HG03342 (cell line): ENCODE data around the gene MEGF11.
A peak's percentile ranks its signal among the peaks of the same experiment; 100 is the strongest.

Experiments used
- ATAC-seq: cut with Tn5 transposase; IDR thresholded peaks from one replicate; pipeline ENCODE4 v1.9.1; 2021; ENCODE audit warnings: mild to moderate bottlenecking, moderate library complexity; ENCODE audit not compliant: unreplicated experiment

Gene MEGF11

GRCh38 chr15:65910341-65910740 is 343.2 kb downstream of the MEGF11 start:
- ATAC-seq = no peak

DNA sequence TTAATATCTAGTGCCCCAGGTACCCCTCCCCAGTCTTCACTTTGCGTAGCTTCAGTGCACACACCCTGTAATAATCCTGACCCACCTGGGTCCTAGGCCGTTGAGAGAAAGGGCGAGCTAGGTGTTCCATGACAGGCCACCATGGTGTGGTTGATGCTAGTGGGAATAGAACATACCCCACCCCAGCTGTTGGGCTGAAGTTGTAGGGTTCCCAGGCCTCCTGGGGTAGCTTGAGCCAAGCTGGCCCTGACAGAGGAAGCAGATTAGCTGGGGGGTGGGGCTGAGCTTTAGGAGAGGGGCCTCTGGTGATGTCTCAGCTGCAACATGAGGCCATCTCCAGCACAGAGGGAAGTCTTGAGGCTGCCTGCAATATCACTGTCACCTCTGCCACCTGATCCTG is 343.7 kb downstream of the MEGF11 start:
- ATAC-seq = no peak

- no peak for ATAC-seq
Measured at GRCh38 chr15:65908876-65909275, 344.7 kb downstream of the MEGF11 start.

- no peak for ATAC-seq
Measured at GRCh38 chr15:65907661-65908060, 345.9 kb downstream of the MEGF11 start.

DNA sequence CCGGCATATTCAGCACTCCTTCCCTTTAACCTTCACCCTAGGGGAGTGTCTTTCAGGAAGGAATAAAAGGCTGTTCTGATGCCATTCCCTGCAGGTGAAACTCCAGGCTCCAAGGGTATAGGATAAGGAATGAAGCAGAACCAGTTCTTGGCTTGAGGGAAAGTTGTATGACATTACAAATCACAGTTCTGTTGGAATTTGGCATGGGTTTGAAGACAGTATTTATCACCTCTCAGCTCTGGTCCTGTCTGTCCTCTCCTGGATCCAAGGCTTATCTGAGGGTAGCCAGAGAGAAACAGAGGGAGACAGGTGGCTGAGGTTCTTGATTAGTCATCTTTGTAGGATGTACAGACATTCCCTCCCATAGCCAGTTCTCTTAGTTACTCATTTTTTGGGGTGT is 347.2 kb downstream of the MEGF11 start:
- ATAC-seq = no peak

- ATAC-seq = no peak
Measured at GRCh38 chr15:65904301-65904700, 349.2 kb downstream of the MEGF11 start.

GRCh38 chr15:65903296-65904073 is 350.1 kb downstream of the MEGF11 start:
- ATAC-seq = no peak

DNA sequence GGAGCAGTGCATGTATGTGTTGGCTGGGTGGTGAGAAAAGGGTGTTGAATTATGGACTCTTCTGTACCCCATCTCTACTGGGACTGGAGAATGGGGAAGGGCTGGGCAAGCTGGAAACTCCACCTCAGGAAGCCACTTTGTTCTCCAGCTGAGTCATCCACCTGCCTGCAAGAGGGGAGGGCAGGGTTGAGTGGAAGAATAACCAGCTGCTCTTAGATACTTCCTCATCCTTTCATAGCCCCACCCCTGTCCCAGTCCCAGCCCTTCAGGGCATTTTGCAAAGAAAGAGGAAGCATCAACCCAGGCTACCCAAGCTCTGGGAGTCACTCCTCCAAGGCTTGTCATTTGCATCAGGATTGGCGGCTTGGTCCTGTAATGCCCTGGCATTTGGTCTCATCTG is 351.2 kb downstream of the MEGF11 start:
- ATAC-seq = peak; percentile 78

DNA sequence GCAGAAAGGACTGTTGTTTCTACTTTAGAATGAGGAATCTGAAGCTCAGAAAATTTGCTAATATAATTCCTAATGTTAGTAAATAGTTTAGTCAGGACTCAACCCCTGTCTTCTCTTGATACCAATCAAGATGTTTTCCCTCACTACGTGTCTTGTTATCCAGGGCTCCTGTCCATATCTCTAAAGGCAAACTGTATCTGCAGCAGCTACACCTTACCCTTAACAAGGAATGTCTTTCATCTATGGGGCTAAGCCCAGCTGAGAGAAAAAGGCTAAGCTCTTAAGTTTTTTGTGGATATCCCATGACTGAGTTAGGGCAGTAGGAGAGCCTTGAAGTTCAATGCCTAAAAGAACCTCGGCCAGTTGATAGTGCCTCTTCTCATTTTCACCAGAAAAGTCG is 351.7 kb downstream of the MEGF11 start:
- ATAC-seq = no peak

GRCh38 chr15:65901336-65901735 is 352.2 kb downstream of the MEGF11 start:
- ATAC-seq = no peak

DNA sequence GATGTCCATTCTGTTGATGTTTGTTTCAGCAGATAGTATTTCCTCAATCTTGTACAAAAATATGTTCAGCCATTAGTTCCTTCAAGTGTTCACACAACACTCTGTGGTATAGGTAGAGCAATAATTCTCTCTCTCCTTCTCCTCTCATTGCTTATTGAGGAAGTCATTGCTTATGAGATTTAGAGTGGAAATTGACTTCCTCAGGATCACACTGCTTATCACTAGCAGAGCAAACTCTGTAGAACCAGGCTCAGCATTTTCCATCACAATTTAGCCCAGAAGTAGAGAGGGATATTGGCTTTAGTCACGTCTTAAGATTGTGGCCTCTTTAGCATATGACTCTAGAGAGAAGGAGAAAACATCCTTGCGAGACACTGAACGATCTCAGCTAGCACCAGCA is 353.1 kb downstream of the MEGF11 start:
- no peak for ATAC-seq

DNA sequence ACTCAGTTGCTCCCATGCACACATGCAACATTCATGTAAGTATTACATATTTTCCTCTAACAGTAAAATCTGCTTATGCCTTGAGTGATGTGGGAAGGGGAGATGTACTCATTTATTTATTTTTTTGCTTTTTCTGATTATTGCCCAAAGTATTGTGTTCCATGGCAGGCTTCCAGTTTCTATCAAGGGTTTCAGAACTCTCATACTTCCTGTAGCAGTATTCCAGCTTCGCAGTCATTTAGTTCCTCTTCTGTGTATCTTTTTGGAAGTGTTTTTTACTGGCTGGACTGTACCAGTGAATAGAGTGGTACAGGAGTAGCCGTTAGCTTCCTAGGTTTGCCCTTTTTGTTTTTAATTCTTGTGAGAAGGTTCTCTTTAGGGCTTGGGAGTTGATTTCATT is 357.3 kb downstream of the MEGF11 start:
- no peak for ATAC-seq

GRCh38 chr15:65893060-65893459 is 360.5 kb downstream of the MEGF11 start:
- no peak for ATAC-seq

DNA sequence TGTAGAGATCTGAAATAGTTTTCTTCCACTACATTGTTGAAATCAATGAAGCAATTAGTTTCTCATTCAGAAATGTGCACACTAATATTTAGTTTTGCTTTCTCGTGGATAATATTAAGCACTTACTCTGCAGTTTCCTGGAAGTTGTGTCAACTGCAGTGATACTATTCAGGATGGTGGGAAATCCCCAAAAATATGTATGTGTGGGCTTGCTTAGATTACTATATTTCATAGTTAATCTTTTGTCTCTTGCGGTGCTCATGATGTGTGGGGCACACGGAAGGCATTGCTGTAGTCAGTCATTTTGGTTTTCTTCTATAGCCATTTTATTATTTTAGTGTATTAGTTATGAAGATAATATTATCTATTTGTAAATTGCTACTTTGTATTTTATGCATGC is 364.6 kb downstream of the MEGF11 start:
- ATAC-seq = no peak

DNA sequence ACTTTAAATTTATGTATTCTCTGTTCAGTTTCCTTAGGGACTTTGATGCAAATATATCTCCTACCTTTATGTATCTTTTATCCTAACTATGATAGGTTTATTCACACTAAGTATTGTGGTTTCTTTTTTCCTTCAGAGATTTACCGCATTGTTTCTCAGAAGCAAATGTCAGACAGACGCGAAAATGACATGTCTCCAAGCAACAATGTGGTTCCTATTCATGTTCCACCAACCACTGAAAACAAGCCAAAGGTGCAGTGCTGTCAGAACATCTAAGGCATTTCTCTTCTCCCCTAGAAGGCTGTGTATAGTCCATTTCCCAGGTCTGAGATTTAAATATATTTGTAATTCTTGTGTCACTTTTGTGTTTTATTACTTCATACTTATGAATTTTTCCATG is 366.0 kb downstream of the MEGF11 start:
- no peak for ATAC-seq

DNA sequence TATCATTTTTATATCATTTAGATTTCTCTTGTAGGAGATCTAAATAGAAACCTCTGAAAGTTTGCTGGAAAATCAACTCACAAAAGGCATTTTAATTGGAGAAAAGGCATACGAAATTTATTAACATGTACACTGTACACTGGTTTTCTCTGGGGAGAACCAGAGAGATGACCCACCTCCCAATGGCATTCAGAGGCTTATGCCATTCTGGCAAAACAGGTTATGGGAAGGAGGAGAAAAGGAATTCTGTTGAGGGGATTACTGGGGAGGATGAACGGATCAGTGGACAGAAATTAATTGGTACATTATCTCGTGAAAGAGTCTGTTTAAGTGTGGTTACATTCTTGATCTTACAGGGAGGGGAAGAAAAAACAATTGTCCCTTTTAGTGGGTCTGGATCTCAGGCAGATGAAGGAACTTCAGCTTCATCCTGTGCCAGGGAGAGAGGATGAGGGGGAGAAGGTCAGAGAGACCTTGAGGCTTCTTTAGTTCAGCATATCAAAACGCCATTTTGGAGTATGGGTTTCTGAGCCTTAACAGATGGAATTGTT is 367.8 kb downstream of the MEGF11 start:
- ATAC-seq = no peak

- ATAC-seq = no peak
Measured at GRCh38 chr15:65884511-65884910, 369.0 kb downstream of the MEGF11 start.

GRCh38 chr15:65883571-65883970 is 370.0 kb downstream of the MEGF11 start:
- no peak for ATAC-seq

DNA sequence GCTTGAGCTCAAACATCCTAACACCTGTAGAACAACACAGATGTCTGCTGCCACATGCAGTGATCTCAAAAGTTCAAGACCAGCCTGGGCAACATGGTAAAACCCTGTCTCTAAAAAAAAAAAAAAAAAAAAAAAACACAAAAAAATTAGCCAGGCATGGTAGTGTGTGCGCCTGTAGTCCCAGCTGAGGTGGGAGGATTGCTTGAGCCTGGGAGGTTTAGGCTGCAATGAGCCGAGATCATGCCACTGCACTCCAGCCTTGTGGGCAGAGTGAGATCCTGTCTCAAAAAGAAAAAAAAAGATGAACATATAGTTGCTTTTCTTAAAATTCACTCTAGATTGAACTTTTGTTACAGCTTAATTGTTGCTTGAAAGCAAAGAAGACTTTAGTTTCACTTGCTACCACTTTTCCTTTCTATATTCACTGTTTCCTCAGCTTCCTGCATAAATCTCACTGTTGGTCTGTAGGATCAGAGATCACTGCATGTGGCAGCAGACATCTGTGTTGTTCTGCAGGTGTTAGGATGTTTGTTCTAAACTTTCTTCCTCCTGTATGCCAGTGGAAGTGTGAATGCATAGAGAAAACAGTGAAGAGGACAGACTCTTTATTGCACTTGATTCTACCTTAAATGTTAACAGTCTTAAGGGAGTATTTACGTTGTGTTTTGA is 371.6 kb downstream of the MEGF11 start:
- no peak for ATAC-seq

DNA sequence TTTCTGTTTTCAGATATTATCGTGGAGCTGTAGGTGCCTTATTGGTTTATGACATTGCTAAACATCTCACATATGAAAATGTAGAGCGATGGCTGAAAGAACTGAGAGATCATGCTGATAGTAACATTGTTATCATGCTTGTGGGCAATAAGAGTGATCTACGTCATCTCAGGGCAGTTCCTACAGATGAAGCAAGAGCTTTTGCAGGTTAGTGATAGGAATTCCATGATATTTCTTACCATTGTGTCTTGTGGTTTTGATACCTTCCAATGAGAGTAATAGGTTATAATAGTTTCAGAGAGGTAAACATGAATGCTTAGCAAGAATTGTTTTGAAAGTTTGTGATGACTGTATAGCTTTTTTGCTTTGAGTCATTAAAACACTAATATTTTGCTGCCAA is 375.8 kb downstream of the MEGF11 start:
- no peak for ATAC-seq

- ATAC-seq = no peak
Measured at GRCh38 chr15:65875458-65875857, 378.1 kb downstream of the MEGF11 start.

GRCh38 chr15:65873256-65873655 is 380.3 kb downstream of the MEGF11 start:
- ATAC-seq = no peak
